Activated naive CD4-positive, alpha-beta T cell treated with anti-CD3 and anti-CD28 coated beads, Interleukin-2, amount 50 U/mL, for 72 hours (primary cell): Measurements from ENCODE around the gene MYH16. TPM values are rescaled to one million over a fixed set of nuclear protein-coding genes. Genes with fewer than 3 reads are reported as not detected.
"Not testable (repeated sequence)": the region's sequence is repeated elsewhere in the genome, so short reads cannot be mapped to it uniquely, and the experiment has no call there.

Experiments
- ATAC-seq, 2 donors: fragments of 150-1000 bp; cut with Tn5 transposase; 2 replicates each; pipeline ENCODE4 v1.10.0; 2021; ENCODE audit warnings: mild to moderate bottlenecking in 2 of 2, moderate library complexity in 2 of 2
- DNase-seq, 2 donors: peaks; one replicate each; pipeline ENCODE4 v3.0.0; 2021 to 2022; ENCODE audit warnings: low spot score in 2 of 2
- H3K27ac Mint-ChIP-seq, 2 donors: one replicate each; pipeline ENCODE4 v1.8.0; 2022; ENCODE audit warnings: mild to moderate bottlenecking in 2 of 2, mixed read lengths in 2 of 2
- H3K36me3 Mint-ChIP-seq, 2 donors: one replicate each; pipeline ENCODE4 v1.8.0; 2022; ENCODE audit warnings: mixed read lengths in 2 of 2
- H3K9me3 Mint-ChIP-seq, 2 donors: one replicate each; pipeline ENCODE4 v1.8.0; 2022; ENCODE audit warnings: mixed read lengths in 2 of 2
- total RNA-seq, 2 donors: library from RNA; stranded (reverse); gene quantifications; one replicate each; pipeline ENCODE4 v1.2.3, GENCODE V29; 2022

Gene MYH16
- total RNA-seq, 2 donors from 2014 or later, result 0.11 TPM; not detected in 1

GRCh38 chr7:99284165-99284564 lies 11.5 kb downstream of the MYH16 start:
- not testable (repeated sequence) for H3K9me3 Mint-ChIP-seq, DNase-seq, ATAC-seq, H3K36me3 Mint-ChIP-seq, H3K27ac Mint-ChIP-seq

GRCh38 chr7:99287779-99288534 lies 15.3 kb downstream of the MYH16 start:
- DNase-seq, result no peak
- H3K9me3 Mint-ChIP-seq, result no peaks in the 10 kb centered on the region
- ATAC-seq, result no peak
- H3K27ac Mint-ChIP-seq, result no peak overlapping the region
- H3K36me3 Mint-ChIP-seq, result no peaks in the 10 kb centered on the region

GRCh38 chr7:99289185-99289584 lies 16.5 kb downstream of the MYH16 start:
- H3K36me3 Mint-ChIP-seq, result no peaks in the 10 kb centered on the region
- H3K27ac Mint-ChIP-seq, result no peak overlapping the region
- DNase-seq (no peak), ATAC-seq (no peak)
- no peaks in the 10 kb centered on the region for H3K9me3 Mint-ChIP-seq

- not testable (repeated sequence) for ATAC-seq, DNase-seq, H3K36me3 Mint-ChIP-seq, H3K9me3 Mint-ChIP-seq, H3K27ac Mint-ChIP-seq
Measured at GRCh38 chr7:99290148-99290547, 17.5 kb downstream of the MYH16 start.

- Mint-ChIP-seq H3K36me3 (no peaks in the 10 kb centered on the region), H3K9me3 (no peaks in the 10 kb centered on the region), H3K27ac (no peak overlapping the region)
- ATAC-seq (no peak), DNase-seq (no peak)
Measured at GRCh38 chr7:99290980-99291607, 18.5 kb downstream of the MYH16 start.

- Mint-ChIP-seq H3K9me3 (no peaks in the 10 kb centered on the region), H3K36me3 (no peaks in the 10 kb centered on the region), H3K27ac (no peak overlapping the region)
- ATAC-seq, result no peak
- no peak for DNase-seq
Measured at GRCh38 chr7:99292127-99292526, 19.5 kb downstream of the MYH16 start.

- Mint-ChIP-seq H3K9me3 (no peaks in the 10 kb centered on the region), H3K27ac (peak overlapping the region in 1 of 2 donors; percentile 73), H3K36me3 (no peaks in the 10 kb centered on the region)
- no peak for DNase-seq
- no peak for ATAC-seq
Measured at GRCh38 chr7:99293167-99293566, 20.5 kb downstream of the MYH16 start.

GRCh38 chr7:99293650-99294049 lies 21.0 kb downstream of the MYH16 start:
- H3K9me3 Mint-ChIP-seq, result no peaks in the 10 kb centered on the region
- H3K27ac Mint-ChIP-seq, result no peak overlapping the region
- DNase-seq (no peak), ATAC-seq (no peak)
- H3K36me3 Mint-ChIP-seq, result no peaks in the 10 kb centered on the region

GRCh38 chr7:99296471-99296870 lies 23.8 kb downstream of the MYH16 start:
- no peak for ATAC-seq
- DNase-seq, result no peak
- H3K27ac Mint-ChIP-seq, result no peak overlapping the region
- no peaks in the 10 kb centered on the region for H3K36me3 Mint-ChIP-seq
- H3K9me3 Mint-ChIP-seq, result no peaks in the 10 kb centered on the region

GRCh38 chr7:99301496-99301895 lies 28.9 kb downstream of the MYH16 start:
- H3K9me3 Mint-ChIP-seq, result no peaks in the 10 kb centered on the region
- no peak for DNase-seq
- no peak for ATAC-seq

GRCh38 chr7:99305473-99306260 lies 33.0 kb downstream of the MYH16 start:
- Mint-ChIP-seq H3K36me3 (no peaks in the 10 kb centered on the region), H3K9me3 (no peaks in the 10 kb centered on the region), H3K27ac (peak overlapping the region in 1 of 2 donors; percentile 67)
- DNase-seq (no peak), ATAC-seq (no peak)

More at GRCh38 chr7:99301496-99301895, 28.9 kb downstream of the MYH16 start:
- no peak overlapping the region for H3K27ac Mint-ChIP-seq
- no peaks in the 10 kb centered on the region for H3K36me3 Mint-ChIP-seq

- ATAC-seq (peak; percentile 35 to 43), DNase-seq (no peak)
- Mint-ChIP-seq H3K9me3 (no peaks in the 10 kb centered on the region), H3K27ac (no peak overlapping the region), H3K36me3 (no peaks in the 10 kb centered on the region)
Measured at GRCh38 chr7:99308461-99309074, 35.9 kb downstream of the MYH16 start.

GRCh38 chr7:99309111-99309510 lies 36.5 kb downstream of the MYH16 start:
- Mint-ChIP-seq H3K36me3 (no peaks in the 10 kb centered on the region), H3K9me3 (no peaks in the 10 kb centered on the region), H3K27ac (no peak overlapping the region)
- DNase-seq (no peak), ATAC-seq (no peak)

- H3K36me3 Mint-ChIP-seq, result no peaks in the 10 kb centered on the region
- H3K27ac Mint-ChIP-seq, result no peak overlapping the region
- H3K9me3 Mint-ChIP-seq, result no peaks in the 10 kb centered on the region
- ATAC-seq (no peak), DNase-seq (no peak)
Measured at GRCh38 chr7:99310004-99310403, 37.4 kb downstream of the MYH16 start.

- Mint-ChIP-seq H3K36me3 (no peaks in the 10 kb centered on the region), H3K9me3 (no peaks in the 10 kb centered on the region), H3K27ac (no peak overlapping the region)
- ATAC-seq, result no peak
- no peak for DNase-seq
Measured at GRCh38 chr7:99311702-99312101, 39.1 kb downstream of the MYH16 start.

- Mint-ChIP-seq H3K9me3 (no peaks in the 10 kb centered on the region), H3K36me3 (no peaks in the 10 kb centered on the region), H3K27ac (no peak overlapping the region)
- peak in 1 of 2 donors; percentile 79 for DNase-seq
- ATAC-seq, result peak; percentile 46 to 56
Measured at GRCh38 chr7:99312316-99313203, 39.9 kb downstream of the MYH16 start.
